ENCODE results near the gene ZNHIT1. TPM values are rescaled to one million over a fixed set of nuclear protein-coding genes. Genes with fewer than 3 reads are reported as not detected.

ZNHIT1 gene
- polyA plus RNA-seq, 2 of the 4 experiments (the other 2 are of a cell fraction) = 33.2 to 55.9 TPM

DNA sequence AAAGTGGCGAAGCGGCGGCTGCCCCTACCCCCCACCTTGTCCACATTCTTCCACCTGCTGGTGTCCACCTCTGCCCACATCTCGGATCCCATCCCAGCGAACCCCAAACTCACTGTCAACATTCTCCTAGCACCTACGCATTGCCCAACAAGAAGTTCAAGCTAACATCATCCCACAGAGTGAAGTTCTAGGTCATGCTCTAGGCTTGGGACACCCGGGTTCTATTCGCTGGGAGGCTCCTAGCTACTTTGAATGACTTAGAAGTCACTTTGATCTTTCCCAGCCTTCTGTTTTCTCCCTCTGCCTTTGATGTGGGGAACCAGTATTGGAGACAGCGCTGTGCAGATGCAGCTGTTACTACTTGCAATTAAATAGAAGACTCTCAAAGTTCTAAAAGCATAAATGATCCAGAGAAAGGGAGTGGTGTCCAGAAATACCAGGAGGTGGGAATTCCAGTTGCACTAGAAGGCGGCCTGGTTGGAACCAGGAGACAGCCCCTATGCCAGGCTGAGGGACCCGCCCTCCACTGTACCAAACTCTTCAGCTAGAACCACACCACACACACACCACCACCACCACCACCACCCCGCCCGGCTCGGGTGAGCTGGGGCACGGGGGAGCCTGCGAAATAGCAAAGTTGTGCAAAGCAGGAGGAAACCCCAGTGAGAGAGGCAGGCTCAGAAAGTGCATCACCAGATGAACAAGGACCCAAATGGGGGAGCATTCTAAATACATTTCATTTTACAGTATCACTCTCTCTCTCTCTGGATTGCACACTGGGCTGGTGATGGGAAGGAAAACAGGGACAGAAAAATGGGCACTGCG is 47.1 kb upstream of the ZNHIT1 start:
- CTCF ChIA-PET = interaction anchor here (0.5 to 3.1 kb wide), 32 partner anchors 9 to 277 kb away, joined by 3 to 56 read pairs (median 4); partner anchors contain the start of genes AP1S1 and NAT16
- Histone ChIP-seq H3K4me2 (peak overlapping the region; percentile 98), H3K9me3 (no peaks in the 10 kb centered on the region), H3K4me1 (peaks cover 78% of the 10 kb centered on the region), H3K27ac (no peak overlapping the region), H3K4me3 (peak overlapping the region; percentile 21; the same call in 1 of the 3 replicates)
- TF ChIP-seq, protein P1, sequence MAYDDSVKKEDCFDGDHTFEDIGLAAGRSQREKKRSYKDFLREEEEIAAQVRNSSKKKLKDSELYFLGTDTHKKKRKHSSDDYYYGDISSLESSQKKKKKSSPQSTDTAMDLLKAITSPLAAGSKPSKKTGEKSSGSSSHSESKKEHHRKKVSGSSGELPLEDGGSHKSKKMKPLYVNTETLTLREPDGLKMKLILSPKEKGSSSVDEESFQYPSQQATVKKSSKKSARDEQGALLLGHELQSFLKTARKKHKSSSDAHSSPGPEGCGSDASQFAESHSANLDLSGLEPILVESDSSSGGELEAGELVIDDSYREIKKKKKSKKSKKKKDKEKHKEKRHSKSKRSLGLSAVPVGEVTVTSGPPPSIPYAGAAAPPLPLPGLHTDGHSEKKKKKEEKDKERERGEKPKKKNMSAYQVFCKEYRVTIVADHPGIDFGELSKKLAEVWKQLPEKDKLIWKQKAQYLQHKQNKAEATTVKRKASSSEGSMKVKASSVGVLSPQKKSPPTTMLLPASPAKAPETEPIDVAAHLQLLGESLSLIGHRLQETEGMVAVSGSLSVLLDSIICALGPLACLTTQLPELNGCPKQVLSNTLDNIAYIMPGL (CRISPR knock-in tag; IDR thresholded peaks at IDR 0.05; ENCODE audit: borderline replicate concordance) = no peak
- no peak for ATAC-seq
- POLR2A ChIA-PET = no interaction called here
- no peak for DNase-seq (ENCODE audit: low read depth in 1 of 2, low spot score in 1 of 2)
- no peak for FAIRE-seq
- 13% methylated on average over 17 of the region's 17 CpGs for WGBS (ENCODE audit: missing lambda C conversion rate)

DNA sequence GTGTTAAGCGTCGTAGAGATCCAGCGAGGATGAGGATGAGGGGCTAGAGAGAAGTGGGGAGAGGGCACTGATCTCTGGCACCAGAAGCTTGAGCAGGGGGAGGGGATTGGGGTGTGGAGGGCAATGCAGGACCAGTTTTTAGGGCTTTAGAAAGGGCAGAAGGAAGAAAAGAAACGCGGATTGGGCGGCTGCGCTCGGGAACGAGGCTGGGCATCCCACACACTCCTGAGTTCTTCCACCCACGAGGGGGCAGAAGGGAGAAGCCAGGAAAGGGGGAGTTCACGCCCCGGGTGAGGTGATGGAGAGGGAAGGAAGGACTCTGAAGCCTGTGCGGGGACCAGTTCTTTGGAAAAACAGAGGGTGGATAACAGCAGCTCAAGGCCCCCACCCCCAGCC is 46.5 kb upstream of the ZNHIT1 start:
- 14% methylated on average over 13 of the region's 13 CpGs for WGBS (ENCODE audit: missing lambda C conversion rate)
- TF ChIP-seq KDM5A (IDR thresholded peaks at IDR 0.05) = no peak
- 0 out of 3 replicates have a peak, but pooled peaks have one; percentile 17 for TF ChIP-seq SMC3 (IDR thresholded peaks at IDR 0.05)
- peaks cover 71% of the 10 kb centered on the region for H3K4me1 ChIP-seq
- no peak for FAIRE-seq
- peak overlapping the region; percentile 6; the same call in 1 of the 3 replicates for H3K4me3 ChIP-seq
- H3K4me2 ChIP-seq = peak overlapping the region; percentile 97; the same call in 2 of the 3 replicates
- no peaks in the 10 kb centered on the region for H3K9me3 ChIP-seq
- ATAC-seq = no peak
- ChIA-PET POLR2A (no interaction called here), CTCF (interaction anchor here (0.6 to 3.1 kb wide), 20 partner anchors 10 to 277 kb away, joined by 3 to 56 read pairs (median 6); partner anchors contain the start of genes AP1S1 and PLOD3)
- DNase-seq (ENCODE audit: low read depth in 1 of 2, low spot score in 1 of 2) = no peak
- H3K27ac ChIP-seq = no peak overlapping the region

DNA sequence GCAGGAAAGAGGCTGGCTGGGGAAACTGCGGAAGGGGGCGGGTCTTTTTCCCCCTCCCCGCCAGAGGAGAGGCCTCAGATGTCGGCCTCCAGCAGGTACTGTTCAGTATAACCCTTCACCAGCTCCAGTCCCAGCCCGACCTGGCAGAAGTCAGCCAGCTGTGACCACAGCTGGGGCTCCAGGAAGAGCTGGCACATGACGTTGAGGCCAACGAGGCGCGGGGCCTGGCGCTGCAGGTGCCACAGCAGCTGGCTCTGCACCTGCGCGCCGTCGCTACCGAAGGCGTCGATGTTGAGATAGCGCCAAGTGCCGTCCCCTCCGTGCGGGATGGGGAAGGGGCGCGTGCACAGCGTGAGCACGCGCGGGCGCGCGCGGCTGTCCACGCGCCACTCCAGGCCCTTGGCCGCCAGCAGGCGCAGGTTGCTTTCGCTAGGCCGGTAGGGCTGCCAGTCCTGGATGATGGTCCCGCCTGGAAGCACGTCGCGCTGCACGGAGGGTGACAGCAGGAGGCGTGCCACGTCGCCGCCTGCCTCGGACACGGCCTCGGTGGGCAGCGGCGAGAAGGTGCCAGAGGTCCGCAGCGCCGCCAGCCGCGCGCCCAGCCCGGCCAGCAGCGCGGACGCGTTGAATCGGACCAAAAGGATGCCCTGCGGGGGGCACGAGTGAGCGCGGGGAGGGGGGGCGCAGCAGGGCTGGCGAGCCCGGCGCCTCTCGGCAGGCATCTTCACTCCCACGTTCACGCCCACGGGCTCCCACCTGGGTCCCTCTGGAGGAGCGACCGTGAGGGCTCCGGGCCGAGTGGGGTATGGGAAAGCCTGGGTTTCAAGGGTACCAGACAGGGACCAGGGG is 45.7 kb upstream of the ZNHIT1 start:
- Histone ChIP-seq H3K4me1 (peaks cover 64% of the 10 kb centered on the region), H3K27ac (peak overlapping the region in 1 of 2 experiments; percentile 80; a peak in 3 of 6 replicates), H3K4me3 (peak overlapping the region; percentile 33), H3K4me2 (peak overlapping the region; percentile 97), H3K9me3 (no peaks in the 10 kb centered on the region)
- POLR2A ChIA-PET = no interaction called here
- ATAC-seq (no peak), DNase-seq (ENCODE audit: low read depth in 1 of 2, low spot score in 1 of 2) (no peak), FAIRE-seq (no peak)
- 25% methylated on average over 23 of the region's 79 CpGs for WGBS (ENCODE audit: missing lambda C conversion rate)
- CTCF ChIA-PET = interaction anchor here (0.6 to 6.7 kb wide), 14 partner anchors 11 to 95 kb away, joined by 3 to 68 read pairs (median 10); partner anchors contain the start of gene PLOD3
- TF ChIP-seq RAD21 (conservative IDR thresholded peaks at IDR 0.05 in 1 of 2, IDR thresholded peaks at IDR 0.05 in 1 of 2) = no peak
- TF ChIP-seq ZFP36 (IDR thresholded peaks at IDR 0.05; ENCODE audit: borderline replicate concordance, partially characterized antibody) = no peak
- TF ChIP-seq, protein P2, sequence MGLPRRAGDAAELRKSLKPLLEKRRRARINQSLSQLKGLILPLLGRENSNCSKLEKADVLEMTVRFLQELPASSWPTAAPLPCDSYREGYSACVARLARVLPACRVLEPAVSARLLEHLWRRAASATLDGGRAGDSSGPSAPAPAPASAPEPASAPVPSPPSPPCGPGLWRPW (IDR thresholded peaks at IDR 0.05) = no peak
- TF ChIP-seq EHMT2 (IDR thresholded peaks at IDR 0.05; ENCODE audit: low read depth) = no peak
- TF ChIP-seq ZSCAN20 (CRISPR knock-in tag; IDR thresholded peaks at IDR 0.05) = no peak
- no peak for TF ChIP-seq JUNB (IDR thresholded peaks at IDR 0.05)
- TF ChIP-seq KDM1A (IDR thresholded peaks at IDR 0.05; ENCODE audit: low read depth) = no peak
- TF ChIP-seq SMC3 (IDR thresholded peaks at IDR 0.05) = no peak
- TF ChIP-seq HDAC2 (IDR thresholded peaks at IDR 0.05) = no peak
- TF ChIP-seq JUN (IDR thresholded peaks at IDR 0.05) = no peak
- TF ChIP-seq POLR2A (IDR thresholded peaks at IDR 0.05; ENCODE audit: low read length) = no peak
- TF ChIP-seq CHD4 (IDR thresholded peaks at IDR 0.05; ENCODE audit: borderline replicate concordance) = no peak
- no peak for TF ChIP-seq RARB (CRISPR knock-in tag; IDR thresholded peaks at IDR 0.05)
- no peak for TF ChIP-seq MYC (IDR thresholded peaks at IDR 0.05; ENCODE audit: borderline replicate concordance, low read length)
- no peak for TF ChIP-seq CBX2 (IDR thresholded peaks at IDR 0.05; ENCODE audit: borderline replicate concordance, low read depth)
- TF ChIP-seq, protein P3, sequence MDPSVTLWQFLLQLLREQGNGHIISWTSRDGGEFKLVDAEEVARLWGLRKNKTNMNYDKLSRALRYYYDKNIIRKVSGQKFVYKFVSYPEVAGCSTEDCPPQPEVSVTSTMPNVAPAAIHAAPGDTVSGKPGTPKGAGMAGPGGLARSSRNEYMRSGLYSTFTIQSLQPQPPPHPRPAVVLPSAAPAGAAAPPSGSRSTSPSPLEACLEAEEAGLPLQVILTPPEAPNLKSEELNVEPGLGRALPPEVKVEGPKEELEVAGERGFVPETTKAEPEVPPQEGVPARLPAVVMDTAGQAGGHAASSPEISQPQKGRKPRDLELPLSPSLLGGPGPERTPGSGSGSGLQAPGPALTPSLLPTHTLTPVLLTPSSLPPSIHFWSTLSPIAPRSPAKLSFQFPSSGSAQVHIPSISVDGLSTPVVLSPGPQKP (IDR thresholded peaks at IDR 0.05; ENCODE audit: low read depth, low read length) = no peak
- no peak for TF ChIP-seq ESRRA (IDR thresholded peaks at IDR 0.05; ENCODE audit: borderline replicate concordance, low read length)
- TF ChIP-seq NR3C1 (IDR thresholded peaks at IDR 0.05) = no peak
- TF ChIP-seq NPAS2 (CRISPR knock-in tag; IDR thresholded peaks at IDR 0.05; ENCODE audit: borderline replicate concordance) = no peak
- TF ChIP-seq, protein P4, sequence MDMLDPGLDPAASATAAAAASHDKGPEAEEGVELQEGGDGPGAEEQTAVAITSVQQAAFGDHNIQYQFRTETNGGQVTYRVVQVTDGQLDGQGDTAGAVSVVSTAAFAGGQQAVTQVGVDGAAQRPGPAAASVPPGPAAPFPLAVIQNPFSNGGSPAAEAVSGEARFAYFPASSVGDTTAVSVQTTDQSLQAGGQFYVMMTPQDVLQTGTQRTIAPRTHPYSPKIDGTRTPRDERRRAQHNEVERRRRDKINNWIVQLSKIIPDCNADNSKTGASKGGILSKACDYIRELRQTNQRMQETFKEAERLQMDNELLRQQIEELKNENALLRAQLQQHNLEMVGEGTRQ (IDR thresholded peaks at IDR 0.05) = no peak
